SK-N-SH (cell line): Measurements from ENCODE around the gene SNTG2. TPM values are rescaled to one million over a fixed set of nuclear protein-coding genes. Genes with fewer than 3 reads are reported as not detected.

Experiments used
- CTCF ChIA-PET: fragments of 300-600, 350-600 bp; formaldehyde crosslinking; extraction: SDS; loops from one replicate; lab custom pipeline; 2021; lab: Yijun Ruan, JAX
- POLR2A ChIA-PET: fragments of 350-600 bp; sonication (Branson Sonifier 250); formaldehyde crosslinking; extraction: SDS; loops from one replicate; lab custom pipeline; 2020; ENCODE audit warnings: antibody characterized with exemption, inconsistent platforms; lab: Yijun Ruan, JAX
- DNase-seq: peaks from one replicate; pipeline ENCODE4 v3.0.0; 2012
- H2AFZ ChIP-seq: fragments of 200-600 bp; sonication (generic); 2 replicates; pipeline ENCODE4 v1.8.1; 2016; ENCODE audit warnings: antibody characterized with exemption, mild to moderate bottlenecking, low read depth
- H3F3A ChIP-seq: fragments of 200-600 bp; sonication (generic); replicated peaks from 2 replicates; pipeline ENCODE3; 2016; ENCODE audit warnings: antibody characterized with exemption, mild to moderate bottlenecking; ENCODE audit not compliant: insufficient read depth
- H3K27ac ChIP-seq, 2 experiments: fragments of 200-500 bp in 1 of 2; fragments of 200-600 bp in 1 of 2; sonication (Bioruptor generic) in 1 of 2; sonication (generic), shearing (Covaris generic) in 1 of 2; 2 replicates each; pipeline versions ENCODE4 v1.5.1 to v1.6.1; 2014 to 2016; ENCODE audit warnings: low read depth in 2 of 2, inconsistent platforms in 1 of 2, low read length in 1 of 2, mild to moderate bottlenecking in 1 of 2, mixed read lengths in 1 of 2
- H3K27me3 ChIP-seq: fragments of 200-600 bp; sonication (generic), shearing (Covaris generic); 2 replicates; pipeline ENCODE4 v1.6.1; 2016; ENCODE audit warnings: mixed run types; ENCODE audit not compliant: insufficient read depth
- H3K36me3 ChIP-seq, 2 experiments: fragments of 200-500 bp in 1 of 2; fragments of 200-600 bp in 1 of 2; sonication (Bioruptor generic) in 1 of 2; sonication (generic) in 1 of 2; replicated peaks in 1 of 2; 2 replicates each; pipeline versions ENCODE3 to v1.5.1; 2014 to 2016; ENCODE audit warnings: low read length in 1 of 2, mild to moderate bottlenecking in 1 of 2; ENCODE audit not compliant: insufficient read depth in 2 of 2, control insufficient read depth in 1 of 2
- H3K4me1 ChIP-seq, 2 experiments: fragments of 200-500 bp in 1 of 2; fragments of 200-600 bp in 1 of 2; sonication (Bioruptor generic) in 1 of 2; sonication (generic), shearing (Covaris generic) in 1 of 2; 2 replicates each; pipeline versions ENCODE4 v1.5.1 to v1.6.1; 2014 to 2016; ENCODE audit warnings: low read depth in 1 of 2, low read length in 1 of 2, mixed run types in 1 of 2; ENCODE audit not compliant: insufficient read depth in 2 of 2, control insufficient read depth in 1 of 2
- H3K4me2 ChIP-seq: fragments of 200-600 bp; sonication (generic), shearing (Covaris generic); 2 replicates; pipeline ENCODE4 v1.6.1; 2017; ENCODE audit warnings: mixed run types
- H3K4me3 ChIP-seq, 2 experiments: fragments of 200-500 bp in 1 of 2; fragments of 200-600 bp in 1 of 2; sonication (Bioruptor generic) in 1 of 2; sonication (generic), shearing (Covaris generic) in 1 of 2; 2 replicates each; pipeline versions ENCODE4 v1.5.1 to v1.8.1; 2014 to 2016; ENCODE audit warnings: low read depth in 2 of 2, inconsistent platforms in 1 of 2, low read length in 1 of 2, mild to moderate bottlenecking in 1 of 2, mixed read lengths in 1 of 2, moderate library complexity in 1 of 2
- H3K79me2 ChIP-seq: fragments of 200-600 bp; sonication (generic); 2 replicates; pipeline ENCODE4 v1.8.1; 2017; ENCODE audit warnings: mild to moderate bottlenecking; ENCODE audit not compliant: insufficient read depth
- H3K9ac ChIP-seq: fragments of 200-600 bp; sonication (generic); 2 replicates; pipeline ENCODE4 v1.6.1; 2017; ENCODE audit warnings: mixed run types
- H3K9me2 ChIP-seq: fragments of 200-600 bp; sonication (generic); 2 replicates; pipeline ENCODE4 v1.6.1; 2017; ENCODE audit warnings: mixed run types
- H3K9me3 ChIP-seq: fragments of 200-600 bp; sonication (generic); 2 replicates; pipeline ENCODE4 v1.6.1; 2017; ENCODE audit warnings: mixed run types, mild to moderate bottlenecking, moderate library complexity
- H4K20me1 ChIP-seq: fragments of 200-600 bp; sonication (generic); 2 replicates; pipeline ENCODE4 v1.6.1; 2017; ENCODE audit warnings: mild to moderate bottlenecking, mixed run types; ENCODE audit not compliant: insufficient read depth
- CHD2 ChIP-seq: fragments of 150-350 bp; IDR thresholded peaks from 2 replicates; pipeline ENCODE4 v1.6.1; 2018; ENCODE audit warnings: low read length; ENCODE audit not compliant: partially characterized antibody
- EP300 ChIP-seq, 2 experiments: IDR thresholded peaks; 2 replicates each; pipeline versions ENCODE4 v1.4.0 to v1.6.1; 2012; ENCODE audit warnings: borderline replicate concordance in 1 of 2, low read depth in 1 of 2, low read length in 1 of 2
- EZH2phosphoT487 ChIP-seq: fragments of 200-600 bp; sonication (generic); IDR thresholded peaks from 2 replicates; pipeline ENCODE4 v1.6.1; 2017; ENCODE audit warnings: low read depth, mixed run types, mild to moderate bottlenecking, antibody characterized with exemption, moderate library complexity, borderline replicate concordance
- FOXJ3 ChIP-seq: sonication (generic); formaldehyde crosslinking; IDR thresholded peaks from 2 replicates; pipeline ENCODE4 v1.5.1; 2020; ENCODE audit warnings: mild to moderate bottlenecking, missing genetic modification reagents
- FOXM1 ChIP-seq: IDR thresholded peaks from 2 replicates; pipeline ENCODE4 v1.4.0; 2012; ENCODE audit warnings: low read depth, mild to moderate bottlenecking
- GABPA ChIP-seq: IDR thresholded peaks from 2 replicates; pipeline ENCODE4 v1.4.0; 2012; ENCODE audit warnings: low read depth, mild to moderate bottlenecking
- JUND ChIP-seq: IDR thresholded peaks from 2 replicates; pipeline ENCODE4 v1.4.0; 2012
- MXI1 ChIP-seq: IDR thresholded peaks from 2 replicates; pipeline ENCODE4 v1.6.1; 2012; ENCODE audit warnings: mild to moderate bottlenecking, low read depth, low read length, improper control_type of control experiment
- RXRA ChIP-seq: IDR thresholded peaks from 2 replicates; pipeline ENCODE4 v1.4.0; 2012; ENCODE audit warnings: low read depth, mild to moderate bottlenecking, borderline replicate concordance
- SIN3A ChIP-seq: IDR thresholded peaks from 2 replicates; pipeline ENCODE4 v1.6.1; 2012; ENCODE audit warnings: low read depth, mild to moderate bottlenecking, low read length, moderate library complexity, borderline replicate concordance
- TEAD4 ChIP-seq: IDR thresholded peaks from 2 replicates; pipeline ENCODE4 v1.4.0; 2012; ENCODE audit warnings: mild to moderate bottlenecking, borderline replicate concordance; ENCODE audit not compliant: insufficient read depth
- ZBTB33 ChIP-seq: IDR thresholded peaks from 2 replicates; pipeline ENCODE4 v1.4.0; 2012; ENCODE audit warnings: low read depth, borderline replicate concordance
- WGBS: methylation state at CpG from one replicate; pipeline ENCODE4 v1.1.6; 2017; ENCODE audit warnings: low lambda C conversion rate; 5-methylcytosine and 5-hydroxymethylcytosine counted together
- polyA plus RNA-seq, 3 experiments: library from polyadenylated mRNA; depleted of rRNA; stranded (reverse); fragments of >200 nt; gene quantifications; 2 replicates each; pipeline ENCODE4 v1.2.3, GENCODE V29; 2012
- TF ChIP-seq, protein P1 (sequence below): IDR thresholded peaks from 2 replicates; pipeline ENCODE4; 2012
- TF ChIP-seq, protein P2 (sequence below): IDR thresholded peaks from 2 replicates; pipeline ENCODE4 v1.6.1; 2012; ENCODE audit warnings: mild to moderate bottlenecking, low read depth, low read length, moderate library complexity

The SNTG2 gene
- polyA plus RNA-seq, 1 of the 3 experiments (the other 2 are of a cell fraction): not detected

DNA sequence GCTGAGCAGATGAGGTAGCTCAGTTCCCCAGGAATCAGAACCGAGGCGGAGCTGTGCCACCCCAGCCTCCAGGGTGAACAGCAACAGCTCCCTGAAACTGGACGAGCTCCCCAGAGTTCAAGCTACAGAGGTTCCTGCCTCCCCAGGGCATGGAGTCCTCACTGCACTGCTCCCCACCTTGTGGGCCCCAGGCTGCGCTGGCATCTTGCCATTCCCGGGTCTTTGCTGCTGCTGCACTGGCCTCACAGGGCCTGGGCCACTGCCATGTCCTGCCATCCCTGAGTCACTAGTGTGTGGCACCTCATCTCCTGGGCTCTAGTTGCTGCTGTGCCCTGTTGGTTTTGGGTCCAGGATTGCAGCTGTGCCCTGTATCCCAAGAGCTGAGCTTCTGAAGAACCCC, 166.9 kb downstream of the SNTG2 start:
- Histone ChIP-seq H3K4me2 (no peak overlapping the region), H3K4me3 (no peak overlapping the region), H2AFZ (no peak overlapping the region), H3K79me2 (no peaks in the 10 kb centered on the region), H3K9me2 (no peaks in the 10 kb centered on the region), H3K36me3 (no peaks in the 10 kb centered on the region), H3F3A (no peaks in the 10 kb centered on the region), H3K9ac (no peak overlapping the region), H4K20me1 (no peaks in the 10 kb centered on the region), H3K4me1 (peaks cover 0 to 9% of the 10 kb centered on the region in 2 experiments; a peak in 1 of 4 replicates), H3K9me3 (no peaks in the 10 kb centered on the region), H3K27ac (no peak overlapping the region), H3K27me3 (no peaks in the 10 kb centered on the region)
- TF ChIP-seq, protein P1, sequence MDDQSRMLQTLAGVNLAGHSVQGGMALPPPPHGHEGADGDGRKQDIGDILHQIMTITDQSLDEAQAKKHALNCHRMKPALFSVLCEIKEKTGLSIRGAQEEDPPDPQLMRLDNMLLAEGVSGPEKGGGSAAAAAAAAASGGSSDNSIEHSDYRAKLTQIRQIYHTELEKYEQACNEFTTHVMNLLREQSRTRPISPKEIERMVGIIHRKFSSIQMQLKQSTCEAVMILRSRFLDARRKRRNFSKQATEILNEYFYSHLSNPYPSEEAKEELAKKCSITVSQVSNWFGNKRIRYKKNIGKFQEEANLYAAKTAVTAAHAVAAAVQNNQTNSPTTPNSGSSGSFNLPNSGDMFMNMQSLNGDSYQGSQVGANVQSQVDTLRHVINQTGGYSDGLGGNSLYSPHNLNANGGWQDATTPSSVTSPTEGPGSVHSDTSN: no peak
- TF ChIP-seq FOXM1 (no peak), MXI1 (no peak), TEAD4 (no peak), RXRA (no peak), CHD2 (no peak), EP300 (IDR thresholded peaks at IDR 0.05; ENCODE audit: borderline replicate concordance in 1 of 2, low read depth in 1 of 2, low read length in 1 of 2) (no peak), ZBTB33 (no peak)
- TF ChIP-seq, protein P2, sequence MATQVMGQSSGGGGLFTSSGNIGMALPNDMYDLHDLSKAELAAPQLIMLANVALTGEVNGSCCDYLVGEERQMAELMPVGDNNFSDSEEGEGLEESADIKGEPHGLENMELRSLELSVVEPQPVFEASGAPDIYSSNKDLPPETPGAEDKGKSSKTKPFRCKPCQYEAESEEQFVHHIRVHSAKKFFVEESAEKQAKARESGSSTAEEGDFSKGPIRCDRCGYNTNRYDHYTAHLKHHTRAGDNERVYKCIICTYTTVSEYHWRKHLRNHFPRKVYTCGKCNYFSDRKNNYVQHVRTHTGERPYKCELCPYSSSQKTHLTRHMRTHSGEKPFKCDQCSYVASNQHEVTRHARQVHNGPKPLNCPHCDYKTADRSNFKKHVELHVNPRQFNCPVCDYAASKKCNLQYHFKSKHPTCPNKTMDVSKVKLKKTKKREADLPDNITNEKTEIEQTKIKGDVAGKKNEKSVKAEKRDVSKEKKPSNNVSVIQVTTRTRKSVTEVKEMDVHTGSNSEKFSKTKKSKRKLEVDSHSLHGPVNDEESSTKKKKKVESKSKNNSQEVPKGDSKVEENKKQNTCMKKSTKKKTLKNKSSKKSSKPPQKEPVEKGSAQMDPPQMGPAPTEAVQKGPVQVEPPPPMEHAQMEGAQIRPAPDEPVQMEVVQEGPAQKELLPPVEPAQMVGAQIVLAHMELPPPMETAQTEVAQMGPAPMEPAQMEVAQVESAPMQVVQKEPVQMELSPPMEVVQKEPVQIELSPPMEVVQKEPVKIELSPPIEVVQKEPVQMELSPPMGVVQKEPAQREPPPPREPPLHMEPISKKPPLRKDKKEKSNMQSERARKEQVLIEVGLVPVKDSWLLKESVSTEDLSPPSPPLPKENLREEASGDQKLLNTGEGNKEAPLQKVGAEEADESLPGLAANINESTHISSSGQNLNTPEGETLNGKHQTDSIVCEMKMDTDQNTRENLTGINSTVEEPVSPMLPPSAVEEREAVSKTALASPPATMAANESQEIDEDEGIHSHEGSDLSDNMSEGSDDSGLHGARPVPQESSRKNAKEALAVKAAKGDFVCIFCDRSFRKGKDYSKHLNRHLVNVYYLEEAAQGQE: no peak
- CTCF ChIA-PET: no interaction called here
- WGBS: 18% methylated on average over 5 of the region's 5 CpGs
- DNase-seq: peak; percentile 49
- POLR2A ChIA-PET: no interaction called here

DNA sequence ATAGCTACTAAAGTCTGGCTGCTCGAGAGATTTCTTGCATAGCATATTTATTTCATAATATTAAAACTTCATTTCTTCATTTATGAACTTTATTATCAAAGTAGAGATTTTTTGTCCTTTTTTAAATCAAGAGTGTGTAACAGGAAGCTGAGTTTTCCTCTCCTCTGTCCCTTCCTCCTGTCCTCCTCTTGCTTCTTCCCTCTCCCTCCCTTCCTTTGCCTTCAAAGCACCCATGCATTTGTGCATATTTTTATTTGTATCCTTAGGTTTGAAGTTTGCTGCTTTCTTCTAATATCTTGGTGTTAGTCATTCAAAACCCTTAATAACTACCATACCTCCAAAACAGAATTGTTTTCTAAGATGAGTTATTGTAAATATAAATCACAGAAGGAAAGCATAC, 174.6 kb downstream of the SNTG2 start:
- TF ChIP-seq GABPA (no peak), JUND (no peak), SIN3A (no peak), EZH2phosphoT487 (no peak), FOXJ3 (no peak)
- TF ChIP-seq, protein P1: no peak
- H3K4me2 ChIP-seq: no peak overlapping the region
- H3K9me2 ChIP-seq: no peaks in the 10 kb centered on the region
- H3K9ac ChIP-seq: no peak overlapping the region
- H3K4me3 ChIP-seq: no peak overlapping the region
- DNase-seq: no peak
- H3K36me3 ChIP-seq: no peaks in the 10 kb centered on the region
- no peaks in the 10 kb centered on the region; a peak in 1 of 4 replicates for H3K4me1 ChIP-seq
- no peaks in the 10 kb centered on the region for H3K79me2 ChIP-seq
- H3K27me3 ChIP-seq: no peaks in the 10 kb centered on the region
- ChIA-PET CTCF (interaction anchor here (0.7 to 5.1 kb wide), 3 partner anchors 15 to 626 kb away, joined by 3 to 32 read pairs (median 5); no protein-coding TSS in a partner anchor), POLR2A (no interaction called here)
- H3F3A ChIP-seq: no peaks in the 10 kb centered on the region
- no peaks in the 10 kb centered on the region for H4K20me1 ChIP-seq
- no peaks in the 10 kb centered on the region; the same call in 1 of the 2 replicates for H3K9me3 ChIP-seq
- no peak overlapping the region for H2AFZ ChIP-seq
- 4% methylated on average over 1 of the region's 1 CpG for WGBS
- no peak overlapping the region for H3K27ac ChIP-seq
